Mesodermal cell (in vitro differentiated cells): ENCODE measurements around the gene MYL6.
"Not testable (repeated sequence)": the region's sequence is repeated elsewhere in the genome, so short reads cannot be mapped to it uniquely, and the experiment has no call there.

Experiments used
- H3K27ac ChIP-seq: 2 replicates; pipeline ENCODE4 v1.7.0; 2013; ENCODE audit warnings: mild to moderate bottlenecking, low read depth, low read length, moderate library complexity; ENCODE audit not compliant: severe bottlenecking
- H3K36me3 ChIP-seq: 2 replicates; pipeline ENCODE4 v1.7.1; 2013; ENCODE audit warnings: mild to moderate bottlenecking, low read length, moderate library complexity; ENCODE audit not compliant: control insufficient read depth, insufficient read depth
- H3K4me1 ChIP-seq: one replicate; pipeline ENCODE4 v1.7.1; 2013; ENCODE audit warnings: mild to moderate bottlenecking, low read length; ENCODE audit not compliant: insufficient read depth, control insufficient read depth, poor library complexity, severe bottlenecking
- H3K4me3 ChIP-seq: 2 replicates; pipeline ENCODE4 v1.7.0; 2013; ENCODE audit warnings: low read length, control low read depth, mild to moderate bottlenecking; ENCODE audit not compliant: insufficient read depth, poor library complexity, severe bottlenecking; ENCODE audit errors: extremely low read depth
- H3K9me3 ChIP-seq: 2 replicates; pipeline ENCODE4 v1.7.1; 2013; ENCODE audit warnings: mild to moderate bottlenecking, low read length, moderate library complexity; ENCODE audit not compliant: control insufficient read depth
- WGBS, 2 experiments: methylation state at CpG; one replicate each; pipeline ENCODE4 v1.1.5; 2013; ENCODE audit warnings: missing lambda C conversion rate in 2 of 2; ENCODE audit not compliant: insufficient coverage in 2 of 2; 5-methylcytosine and 5-hydroxymethylcytosine counted together

The MYL6 gene

DNA sequence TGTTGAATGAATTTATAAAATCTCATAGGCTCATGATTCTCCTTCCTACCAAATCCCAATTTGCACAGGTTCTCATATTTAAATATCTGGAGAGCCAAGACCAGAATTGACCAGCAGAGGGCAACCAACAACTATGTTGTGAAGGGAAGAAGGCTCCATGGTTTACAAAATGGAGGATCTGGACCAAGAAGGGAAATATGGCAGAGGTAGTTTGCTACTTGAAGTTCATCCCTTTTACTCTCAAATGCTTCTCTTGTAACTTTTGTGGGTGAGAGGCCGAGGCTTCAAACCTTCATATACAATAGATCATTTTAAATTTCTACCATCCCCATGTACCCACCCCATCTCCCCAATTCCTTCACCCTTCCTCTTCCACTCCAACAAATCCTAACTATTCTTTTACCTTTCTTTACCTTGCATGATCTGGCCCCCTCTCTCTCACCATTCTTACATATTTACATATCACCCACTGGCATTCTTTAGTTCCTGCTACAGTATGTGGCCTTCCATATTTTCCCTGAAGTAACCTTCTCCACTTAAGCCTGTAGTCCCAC lies 34.9 kb downstream of the MYL6 start:
- Histone ChIP-seq H3K4me3 (no peak overlapping the region), H3K4me1 (peaks cover 4% of the 10 kb centered on the region), H3K36me3 (peaks cover under 1% of the 10 kb centered on the region), H3K27ac (no peak overlapping the region), H3K9me3 (peaks cover 4% of the 10 kb centered on the region)
- 25 to 67% methylated on average over 1 of the region's 1 CpG for WGBS, 2 experiments

DNA sequence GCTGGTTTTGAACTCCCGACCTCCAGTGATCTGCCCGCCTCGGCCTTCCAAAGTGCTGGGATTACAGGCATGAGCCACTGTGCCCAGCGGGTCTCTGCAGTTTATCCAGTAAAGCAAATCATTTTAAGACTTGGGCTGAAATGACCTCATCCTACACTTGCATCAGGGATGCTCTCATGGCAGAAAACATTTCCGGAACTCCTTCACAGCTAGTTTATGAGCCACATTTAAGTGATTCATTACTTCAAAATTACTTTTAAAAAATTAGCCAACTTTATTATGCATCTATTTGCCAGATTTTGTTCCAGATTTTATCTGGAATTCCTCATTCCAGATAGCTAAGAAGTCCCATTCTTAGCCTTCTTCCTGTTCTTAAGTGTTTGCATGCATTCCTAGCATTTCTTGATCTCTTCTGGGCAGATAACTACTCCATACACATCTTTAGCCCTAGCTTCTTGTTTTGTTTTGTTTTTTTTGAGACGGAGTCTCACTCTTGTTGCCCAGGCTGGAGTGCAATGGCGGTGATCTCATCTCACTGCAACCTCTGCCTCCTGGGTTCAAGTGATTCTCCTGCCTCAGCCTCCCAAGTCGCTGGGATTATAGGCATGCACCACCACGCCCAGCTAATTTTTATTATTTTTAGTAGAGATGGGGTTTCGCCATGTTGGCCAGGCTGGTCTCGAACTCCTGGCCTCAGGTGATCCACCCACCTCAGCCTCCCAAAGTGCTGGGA lies 38.8 kb downstream of the MYL6 start:
- Histone ChIP-seq H3K27ac (peak overlapping the region; percentile 97), H3K4me1 (peaks cover 13% of the 10 kb centered on the region)
- not testable (repeated sequence) for H3K36me3 ChIP-seq, H3K9me3 ChIP-seq, H3K4me3 ChIP-seq
- 79 to 82% methylated on average over 9 to 10 of the region's 11 CpGs for WGBS, 2 experiments

DNA sequence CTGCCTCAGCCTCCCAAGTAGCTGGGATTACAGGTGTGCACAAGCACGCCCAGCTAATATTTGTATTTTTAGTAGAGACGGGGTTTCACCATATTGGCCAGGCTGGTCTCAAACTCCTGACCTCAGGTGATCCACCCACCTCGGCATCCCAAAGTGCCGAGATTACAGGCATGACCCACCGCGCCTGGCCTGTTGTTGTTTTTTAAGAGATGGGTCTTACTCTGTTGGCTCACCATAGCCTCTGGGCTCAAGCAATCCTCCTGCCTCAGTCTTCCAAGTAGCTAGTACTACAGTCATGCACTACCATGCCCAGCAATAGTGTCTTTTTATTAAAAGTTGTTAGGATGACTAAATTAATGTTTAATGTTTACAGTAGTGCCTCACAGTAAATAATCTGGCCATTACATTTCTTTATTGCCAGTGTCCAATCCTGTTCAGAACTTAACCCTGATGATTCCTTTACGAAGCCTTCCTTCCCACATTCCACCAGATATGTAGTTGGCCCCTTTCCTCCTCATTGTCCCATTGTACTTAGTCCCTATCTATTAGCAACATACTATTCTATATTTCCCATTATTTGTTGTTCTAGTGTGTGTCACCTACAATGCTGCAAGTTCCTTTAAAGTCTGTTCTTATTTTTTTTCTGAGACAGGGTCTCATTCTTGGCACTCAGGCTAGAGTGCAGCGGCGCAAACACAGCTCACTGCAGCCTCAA lies 39.9 kb downstream of the MYL6 start:
- Histone ChIP-seq H3K4me3 (no peak overlapping the region), H3K36me3 (no peaks in the 10 kb centered on the region), H3K27ac (peak overlapping the region; percentile 97), H3K9me3 (peaks cover 4% of the 10 kb centered on the region), H3K4me1 (peaks cover 19% of the 10 kb centered on the region)
- 92 to 99% methylated on average over 6 to 9 of the region's 9 CpGs for WGBS, 2 experiments

DNA sequence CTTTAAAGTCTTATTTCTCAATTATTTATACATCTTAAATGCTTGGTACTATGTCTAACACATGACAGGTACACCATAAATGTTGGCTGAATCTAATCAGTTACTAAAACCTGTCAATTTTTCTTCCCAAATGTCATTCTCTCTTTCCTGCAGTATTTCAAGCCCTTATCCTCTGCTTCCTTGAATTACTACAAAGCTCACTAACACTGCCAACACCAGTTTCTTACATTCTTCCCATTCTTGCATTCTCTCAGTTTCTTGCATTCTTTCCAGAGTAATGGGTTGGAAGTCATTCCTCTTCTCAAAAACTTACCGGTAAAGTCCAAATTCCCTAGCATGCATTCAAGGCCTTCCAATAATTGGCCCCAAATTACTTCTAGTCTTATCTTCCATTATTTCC lies 40.7 kb downstream of the MYL6 start:
- WGBS, 2 experiments: 31 to 64% methylated on average over 1 of the region's 1 CpG
- Histone ChIP-seq H3K9me3 (no peaks in the 10 kb centered on the region), H3K27ac (peak overlapping the region; percentile 97), H3K36me3 (peaks cover under 1% of the 10 kb centered on the region), H3K4me1 (peaks cover 19% of the 10 kb centered on the region), H3K4me3 (no peak overlapping the region)

DNA sequence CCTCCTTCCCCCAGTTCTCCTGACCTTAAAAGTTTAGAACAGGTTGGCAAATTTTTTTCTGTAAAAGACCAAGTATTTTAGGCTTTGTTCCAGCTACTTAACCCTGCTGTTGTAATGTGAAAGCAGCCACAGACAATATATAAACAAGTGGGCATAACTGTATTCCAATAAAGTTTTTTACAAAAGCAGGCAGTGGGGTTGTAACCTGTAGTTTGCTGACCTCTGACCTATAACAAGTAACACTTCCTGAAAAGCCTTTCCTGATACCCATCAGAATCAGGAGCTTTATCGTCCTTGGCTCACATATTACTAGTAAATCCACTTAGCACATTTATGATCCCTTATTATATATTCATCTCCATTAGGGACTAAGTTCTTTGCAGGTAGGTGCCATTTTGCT lies 44.2 kb downstream of the MYL6 start:
- H3K27ac ChIP-seq: no peak overlapping the region
- 80% methylated on average over 1 of the region's 1 CpG; no CpG with 5 or more reads in 1 of the 2 experiments for WGBS, 2 experiments
- peaks cover 19% of the 10 kb centered on the region for H3K4me1 ChIP-seq
- no peaks in the 10 kb centered on the region for H3K9me3 ChIP-seq
- H3K4me3 ChIP-seq: no peak overlapping the region
- peaks cover 36% of the 10 kb centered on the region for H3K36me3 ChIP-seq

DNA sequence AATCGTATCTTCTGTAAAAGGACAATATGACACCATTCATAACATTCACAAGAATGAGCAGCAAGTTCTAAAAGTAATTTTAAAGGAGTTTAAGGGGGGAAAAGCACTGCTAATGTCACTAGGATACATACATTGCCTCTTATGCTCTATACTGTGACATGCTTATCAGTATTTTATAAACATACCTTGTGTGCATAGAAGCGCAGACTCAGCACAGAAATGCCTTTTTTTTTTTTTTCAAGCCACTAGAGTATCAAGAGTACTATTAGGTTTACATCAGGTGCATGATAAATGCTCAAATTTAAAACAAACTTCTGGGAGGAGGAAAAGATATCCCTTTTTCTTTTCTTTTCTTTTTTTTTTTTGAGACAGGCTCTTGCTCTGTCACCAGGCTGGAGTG lies 44.7 kb downstream of the MYL6 start:
- Histone ChIP-seq H3K4me3 (no peak overlapping the region), H3K9me3 (no peaks in the 10 kb centered on the region), H3K4me1 (peaks cover 16% of the 10 kb centered on the region), H3K36me3 (peaks cover 40% of the 10 kb centered on the region), H3K27ac (no peak overlapping the region)
- WGBS, 2 experiments: no CpG with 5 or more reads among the region's 2 CpGs

DNA sequence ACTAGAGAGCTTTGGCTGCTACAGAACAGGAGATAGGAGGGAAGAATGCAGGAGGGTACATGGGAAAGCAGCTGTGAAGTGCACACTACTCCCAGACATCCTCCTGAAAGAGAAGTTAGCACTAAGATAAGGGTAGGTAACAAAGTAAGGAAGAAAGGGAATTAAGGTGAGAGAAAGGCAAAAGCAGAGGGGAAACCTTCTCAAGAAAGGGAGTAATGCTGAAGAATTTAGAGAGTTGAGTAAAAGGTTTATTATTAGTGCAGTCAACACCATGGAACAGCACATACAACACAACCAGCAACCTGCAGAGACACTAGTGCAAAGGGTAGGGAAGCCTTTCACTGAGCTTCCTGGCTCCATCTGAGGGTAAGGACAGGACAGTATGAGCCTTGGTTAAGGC lies 46.1 kb downstream of the MYL6 start:
- Histone ChIP-seq H3K27ac (peak overlapping the region; percentile 49), H3K36me3 (peaks cover 52% of the 10 kb centered on the region), H3K4me1 (peaks cover 8% of the 10 kb centered on the region), H3K4me3 (no peak overlapping the region), H3K9me3 (no peaks in the 10 kb centered on the region)

DNA sequence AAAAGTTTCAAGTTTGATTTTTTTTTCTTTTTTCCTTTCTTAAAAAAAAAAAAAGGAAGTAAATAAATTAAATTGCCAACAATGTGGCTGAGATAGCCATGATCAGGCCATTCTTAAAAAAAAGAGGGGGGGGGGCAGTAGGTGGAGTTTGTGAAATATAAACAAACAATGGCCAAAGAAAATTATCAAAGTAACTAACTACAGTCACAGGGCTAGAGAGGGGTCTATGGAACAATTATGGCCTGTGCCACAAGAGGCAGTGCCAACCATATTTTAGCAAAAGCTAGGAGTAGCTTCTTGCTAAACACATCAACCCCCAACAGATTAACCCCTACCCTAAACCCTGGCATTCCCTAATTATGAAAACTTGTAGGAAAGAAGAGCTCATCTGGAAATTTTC lies 47.3 kb downstream of the MYL6 start:
- no peak overlapping the region for H3K27ac ChIP-seq
- H3K9me3 ChIP-seq: no peaks in the 10 kb centered on the region
- peaks cover 6% of the 10 kb centered on the region for H3K4me1 ChIP-seq
- peaks cover 63% of the 10 kb centered on the region for H3K36me3 ChIP-seq
- no peak overlapping the region for H3K4me3 ChIP-seq

DNA sequence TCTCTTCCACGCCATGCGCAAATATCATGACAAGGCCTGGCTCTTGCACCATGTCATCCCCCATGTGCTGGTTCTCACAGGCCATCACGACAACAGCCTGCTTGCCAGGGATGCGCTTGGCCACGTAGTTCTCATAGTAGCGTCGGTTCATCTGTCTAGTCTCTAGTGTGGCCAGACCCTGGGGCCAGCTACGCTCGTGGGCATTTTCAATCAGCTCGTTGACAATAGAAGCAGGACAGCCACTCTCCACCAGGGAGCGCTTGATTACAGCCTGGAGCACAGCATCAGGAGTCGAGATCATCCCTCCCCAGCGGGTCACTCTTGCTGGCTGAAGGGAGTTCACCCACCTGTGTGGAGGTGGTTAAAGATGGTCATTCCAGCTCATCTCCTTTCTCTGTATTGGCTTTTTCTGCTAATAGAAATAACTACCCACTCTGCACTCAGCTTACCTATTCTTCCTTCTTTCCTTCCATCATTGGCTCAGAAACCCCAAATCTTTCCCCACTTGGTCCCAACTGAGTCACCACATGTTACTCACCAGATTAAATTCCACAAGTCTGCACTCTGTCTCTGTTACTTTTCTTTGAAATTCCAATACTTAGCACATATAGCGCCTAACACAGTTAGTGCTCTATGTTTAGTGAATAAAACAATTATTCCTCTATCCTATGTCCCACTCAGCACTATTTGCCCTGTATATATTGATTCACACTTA lies 48.5 kb downstream of the MYL6 start:
- H3K9me3 ChIP-seq: no peaks in the 10 kb centered on the region
- peaks cover 6% of the 10 kb centered on the region for H3K4me1 ChIP-seq
- H3K4me3 ChIP-seq: no peak overlapping the region
- H3K36me3 ChIP-seq: peaks cover 75% of the 10 kb centered on the region
- no peak overlapping the region for H3K27ac ChIP-seq
- 82 to 90% methylated on average over 9 to 10 of the region's 14 CpGs for WGBS, 2 experiments

DNA sequence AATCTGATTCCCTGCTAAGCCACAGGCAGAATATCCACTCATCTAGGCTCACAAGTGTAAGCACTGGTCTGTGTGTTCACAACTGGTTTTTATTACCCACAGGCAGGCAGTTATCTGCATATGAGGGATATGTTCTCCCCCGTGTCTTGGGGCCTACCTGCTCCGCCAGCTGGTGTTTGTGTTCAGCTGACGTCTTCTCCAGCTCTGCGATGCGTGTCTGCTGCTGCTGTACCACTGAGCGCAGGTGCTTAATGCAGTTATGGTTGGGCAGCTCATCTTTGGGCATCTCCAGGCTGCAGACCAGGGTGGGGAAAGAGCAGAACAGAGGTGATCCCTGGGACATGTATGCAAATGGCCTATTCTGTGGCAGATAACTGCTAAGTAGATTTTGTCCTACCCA lies 49.8 kb downstream of the MYL6 start:
- WGBS, 2 experiments: 98 to 99% methylated on average over 6 of the region's 6 CpGs

More for the DNA sequence above, 49.8 kb downstream of the MYL6 start:
- no peaks in the 10 kb centered on the region for H3K4me1 ChIP-seq
- no peak overlapping the region for H3K27ac ChIP-seq
- H3K4me3 ChIP-seq: no peak overlapping the region
- no peaks in the 10 kb centered on the region for H3K9me3 ChIP-seq
- H3K36me3 ChIP-seq: peaks cover 89% of the 10 kb centered on the region
